GM08714 (cell line): ENCODE results near the gene VEGFB.

Experiments used
- H3K4me3 ChIP-seq: fragments of 200-500 bp; sonication (Bioruptor generic); 2 replicates; pipeline ENCODE4 v1.5.1; 2014; ENCODE audit warnings: mild to moderate bottlenecking, low read length, inconsistent platforms
- ZNF274 ChIP-seq: IDR thresholded peaks from 2 replicates; pipeline ENCODE4 v1.6.1; 2012; ENCODE audit warnings: mild to moderate bottlenecking, low read depth, low read length

The VEGFB gene

DNA sequence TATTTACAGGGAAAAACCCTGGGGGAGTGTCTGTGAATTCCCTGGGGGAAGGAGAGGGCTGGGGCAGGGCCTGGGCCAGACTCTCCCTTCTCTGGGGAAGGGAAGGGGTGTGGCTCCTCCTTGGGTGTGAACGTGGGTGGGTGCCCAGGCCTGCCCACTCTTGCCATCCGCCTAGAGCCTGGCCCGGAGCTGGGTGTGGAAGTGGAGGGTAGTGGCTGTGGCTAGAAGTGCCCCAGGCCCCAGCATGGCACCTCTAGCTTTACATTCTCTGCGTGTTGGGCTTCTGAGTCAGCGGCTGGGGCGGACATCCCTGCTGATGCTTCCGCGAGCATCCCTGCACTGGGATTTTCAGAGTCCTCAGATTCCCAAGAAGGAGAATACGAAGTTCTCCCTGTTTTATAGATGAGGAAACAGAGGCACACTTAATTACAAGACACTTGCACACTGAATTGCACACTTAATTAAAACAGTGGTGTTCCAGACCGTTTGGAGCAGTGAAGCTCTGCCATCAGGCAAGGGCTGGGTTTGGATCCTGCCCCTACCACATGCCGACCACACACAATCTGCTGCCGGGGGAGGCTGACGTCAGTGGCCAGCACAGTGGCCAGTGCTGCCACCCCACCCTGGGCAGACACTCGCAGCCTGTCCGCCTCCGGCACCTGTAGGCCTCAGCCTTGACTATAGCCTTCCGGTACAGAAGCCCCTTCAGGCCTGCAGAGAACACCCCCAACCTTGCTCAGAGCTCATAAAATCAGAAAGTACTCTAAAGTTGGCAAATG is 42.5 kb downstream of the VEGFB start:
- H3K4me3 ChIP-seq = no peak overlapping the region
- no peak for TF ChIP-seq ZNF274

- no peak for TF ChIP-seq ZNF274
- H3K4me3 ChIP-seq = no peak overlapping the region
Observed at GRCh38 chr11:64278576-64279190, 44.3 kb downstream of the VEGFB start.

- no peak overlapping the region for H3K4me3 ChIP-seq
- no peak for TF ChIP-seq ZNF274
Observed at GRCh38 chr11:64281957-64282770, 47.8 kb downstream of the VEGFB start.

GRCh38 chr11:64283092-64283491 is 48.7 kb downstream of the VEGFB start:
- H3K4me3 ChIP-seq = no peak overlapping the region

GRCh38 chr11:64284048-64284961 is 49.9 kb downstream of the VEGFB start, which contains the start of gene BAD:
TSS of gene BAD (minus strand) at chr11:64284665. CDS start at chr11:64284368, 297 bp downstream.
- H3K4me3 ChIP-seq = peak within 1 kb of the TSS; percentile 78

More at GRCh38 chr11:64283092-64283491, 48.7 kb downstream of the VEGFB start:
- no peak for TF ChIP-seq ZNF274

DNA sequence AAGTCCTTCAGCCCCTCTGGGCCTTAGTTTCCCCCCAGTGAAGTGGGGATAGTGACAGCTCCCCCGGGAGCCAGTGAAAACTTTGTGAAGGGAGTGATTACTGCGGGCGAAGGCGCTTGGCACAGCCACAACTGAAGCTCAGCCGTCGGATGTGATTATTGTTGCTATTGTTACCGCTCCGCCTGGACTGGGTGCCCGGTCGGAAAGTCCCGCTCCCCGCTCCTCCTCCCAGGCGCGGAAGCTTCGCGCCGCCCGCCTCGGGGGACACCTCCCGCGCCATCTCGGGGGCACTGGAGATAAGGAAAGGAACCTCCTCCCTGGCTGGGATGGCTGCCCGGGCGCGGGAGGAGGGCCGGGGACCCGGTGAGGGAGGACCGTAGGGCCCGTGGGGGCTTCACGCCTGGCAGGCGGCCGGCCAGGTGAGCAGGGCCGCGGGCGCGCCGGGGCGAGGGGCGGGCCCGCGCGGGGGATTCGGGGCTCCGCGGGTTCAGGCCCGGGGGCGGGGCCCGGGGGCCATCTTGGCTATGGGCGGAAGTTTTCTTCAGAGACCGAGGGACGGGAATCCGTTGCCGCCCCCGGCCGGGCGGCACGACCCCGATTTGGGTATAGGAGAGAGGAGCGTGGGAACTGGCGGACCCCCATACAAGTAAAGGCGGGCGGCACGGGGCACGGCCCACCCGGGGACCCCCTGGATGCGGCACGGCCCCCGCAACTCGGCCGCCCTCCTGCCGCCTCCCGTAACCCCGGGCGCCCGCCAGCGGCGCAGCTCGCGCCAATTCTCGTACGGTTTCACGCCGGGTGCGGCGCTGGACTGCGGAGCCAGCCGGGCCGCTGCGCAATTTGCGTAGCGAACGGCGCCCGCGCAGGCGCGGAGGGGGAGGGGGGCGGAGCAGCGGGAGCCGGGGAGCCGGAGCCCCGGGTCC is 50.8 kb downstream of the VEGFB start, which contains the start of gene GPR137:
GPR137 (plus strand) TSS at position 887 of the 923 bp plus-strand sequence. CDS start 677 bp downstream, outside the sequence.
- peak within 1 kb of the TSS; percentile 78 for H3K4me3 ChIP-seq
- TF ChIP-seq ZNF274 = no peak

More at GRCh38 chr11:64284048-64284961, 49.9 kb downstream of the VEGFB start, which contains the start of gene BAD:
- no peak for TF ChIP-seq ZNF274

DNA sequence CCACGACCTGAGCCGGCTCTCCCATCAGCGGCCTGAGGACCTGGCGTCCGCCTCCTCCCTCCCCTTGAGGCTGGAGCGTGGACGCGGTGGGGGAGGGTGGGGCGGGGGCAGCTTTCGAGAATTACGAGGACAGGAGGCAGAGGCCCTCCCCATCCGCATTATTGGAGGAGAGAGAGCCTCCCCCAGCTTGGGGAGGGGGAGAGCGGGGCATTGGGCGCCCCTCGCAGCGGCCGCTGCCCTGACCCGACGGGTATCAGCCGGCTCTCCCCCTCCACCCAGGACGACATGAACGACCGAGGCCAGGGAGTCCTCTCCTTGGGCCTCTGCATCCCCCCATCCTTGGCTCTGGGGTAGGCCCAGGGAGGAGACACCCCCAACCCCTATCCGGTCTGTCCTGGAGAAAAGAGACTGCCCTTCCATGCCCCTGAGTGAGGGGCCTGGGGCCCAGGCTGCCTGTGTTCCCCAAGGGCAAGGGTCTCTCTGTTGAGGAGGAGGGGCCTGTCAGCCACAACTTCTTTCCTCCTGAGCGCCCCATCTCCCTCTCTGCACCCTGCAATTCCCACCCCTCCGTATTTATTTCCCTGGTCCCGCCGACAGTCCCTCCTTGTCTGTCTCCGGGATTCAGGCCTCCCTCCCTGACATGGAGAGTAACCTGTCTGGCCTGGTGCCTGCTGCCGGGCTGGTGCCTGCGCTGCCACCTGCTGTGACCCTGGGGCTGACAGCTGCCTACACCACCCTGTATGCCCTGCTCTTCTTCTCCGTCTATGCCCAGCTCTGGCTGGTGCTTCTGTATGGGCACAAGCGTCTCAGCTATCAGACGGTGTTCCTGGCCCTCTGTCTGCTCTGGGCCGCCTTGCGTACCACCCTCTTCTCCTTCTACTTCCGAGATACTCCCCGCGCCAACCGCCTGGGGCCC is 51.8 kb downstream of the VEGFB start:
- no peak for TF ChIP-seq ZNF274
- H3K4me3 ChIP-seq = peak overlapping the region; percentile 78; the same call in 1 of the 2 replicates

DNA sequence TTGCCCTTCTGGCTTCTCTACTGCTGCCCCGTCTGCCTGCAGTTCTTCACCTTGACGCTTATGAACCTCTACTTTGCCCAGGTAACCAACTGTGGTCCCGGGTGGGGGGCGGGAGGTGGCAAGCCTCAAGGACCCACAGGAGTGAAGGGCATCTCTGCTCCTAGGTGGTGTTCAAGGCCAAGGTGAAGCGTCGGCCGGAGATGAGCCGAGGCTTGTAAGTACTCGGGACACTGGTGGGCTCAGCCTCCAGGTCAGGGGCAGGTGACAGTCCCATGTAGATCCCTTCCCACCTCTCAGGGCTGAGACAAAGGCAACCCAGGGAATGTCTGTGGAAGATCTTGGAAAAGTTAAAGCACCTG is 52.4 kb downstream of the VEGFB start:
- TF ChIP-seq ZNF274 = no peak

GRCh38 chr11:64287676-64288352 is 53.4 kb downstream of the VEGFB start:
- no peak for TF ChIP-seq ZNF274
- H3K4me3 ChIP-seq = no peak overlapping the region

More for the DNA sequence above, 52.4 kb downstream of the VEGFB start:
- no peak overlapping the region for H3K4me3 ChIP-seq

- TF ChIP-seq ZNF274 = no peak
- no peak overlapping the region for H3K4me3 ChIP-seq
Observed at GRCh38 chr11:64288353-64288750, 54.0 kb downstream of the VEGFB start.
